Hepatocyte (in vitro differentiated cells): Measurements from ENCODE around the gene RPTOR. TPM values are rescaled to one million over a fixed set of nuclear protein-coding genes. Genes with fewer than 3 reads are reported as not detected.

Experiments used
- DNase-seq: peaks from one replicate; pipeline ENCODE4 v3.0.0-alpha.2; 2016; ENCODE audit warnings: low spot score
- H2AFZ ChIP-seq: fragments of 200-600 bp; sonication (generic); 2 replicates; pipeline ENCODE4 v1.6.0; 2016; ENCODE audit warnings: antibody characterized with exemption, mild to moderate bottlenecking
- H3K27ac ChIP-seq: fragments of 200-600 bp; sonication (generic); 2 replicates; pipeline ENCODE4 v1.5.1; 2016; ENCODE audit warnings: mild to moderate bottlenecking
- H3K27me3 ChIP-seq: fragments of 200-600 bp; sonication (generic); 2 replicates; pipeline ENCODE4 v1.6.1; 2016
- H3K36me3 ChIP-seq: fragments of 200-600 bp; sonication (generic); replicated peaks from 2 replicates; pipeline ENCODE4 v1.5.1; 2016; ENCODE audit warnings: low read depth; ENCODE audit not compliant: insufficient read depth
- H3K4me1 ChIP-seq: fragments of 200-600 bp; sonication (generic); 2 replicates; pipeline ENCODE4 v1.5.1; 2016; ENCODE audit warnings: mild to moderate bottlenecking, moderate library complexity; ENCODE audit not compliant: insufficient read depth
- H3K4me2 ChIP-seq: fragments of 200-600 bp; sonication (generic); 2 replicates; pipeline ENCODE4 v1.6.0; 2016
- H3K4me3 ChIP-seq: fragments of 200-600 bp; sonication (generic); 2 replicates; pipeline ENCODE4 v1.5.1; 2016; ENCODE audit warnings: mild to moderate bottlenecking
- H3K79me2 ChIP-seq: fragments of 200-600 bp; sonication (generic); 2 replicates; pipeline ENCODE4 v1.6.0; 2017; ENCODE audit warnings: mild to moderate bottlenecking
- H3K9me2 ChIP-seq: fragments of 200-600 bp; sonication (generic); replicated peaks from 2 replicates; pipeline ENCODE4 v1.6.0; 2017; ENCODE audit warnings: mild to moderate bottlenecking; ENCODE audit not compliant: insufficient read depth
- H3K9me3 ChIP-seq: fragments of 200-600 bp; sonication (generic); 2 replicates; pipeline ENCODE4 v1.5.1; 2016; ENCODE audit warnings: low read depth, mild to moderate bottlenecking
- H4K20me1 ChIP-seq: fragments of 200-600 bp; sonication (generic); 2 replicates; pipeline ENCODE4 v1.6.0; 2016; ENCODE audit warnings: mild to moderate bottlenecking; ENCODE audit not compliant: insufficient read depth, poor library complexity, severe bottlenecking
- CTCF ChIP-seq: fragments of 200-600 bp; sonication (generic); IDR thresholded peaks from 2 replicates; pipeline ENCODE4 v1.5.1; 2016; ENCODE audit warnings: antibody characterized with exemption, mild to moderate bottlenecking; ENCODE audit not compliant: poor library complexity
- EZH2 ChIP-seq: fragments of 200-600 bp; sonication (generic); IDR thresholded peaks from 2 replicates; pipeline ENCODE4 v1.6.1; 2016; ENCODE audit warnings: antibody characterized with exemption, mild to moderate bottlenecking, borderline replicate concordance
- EZH2phosphoT487 ChIP-seq: fragments of 200-600 bp; sonication (generic); IDR thresholded peaks from one replicate; pipeline ENCODE4 v1.6.1; 2018; ENCODE audit warnings: antibody characterized with exemption, mild to moderate bottlenecking, low read depth, moderate library complexity; ENCODE audit not compliant: unreplicated experiment, severe bottlenecking
- WGBS: methylation state at CpG from one replicate; pipeline ENCODE4 v1.1.6; 2016; ENCODE audit warnings: low lambda C conversion rate; ENCODE audit errors: missing lambda C conversion rate; 5-methylcytosine and 5-hydroxymethylcytosine counted together
- polyA plus RNA-seq: library from polyadenylated mRNA; unstranded; fragments of >200 nt; fragmentation: Nextera tagmentation; extraction: Ambion mirVana; gene quantifications from 2 replicates; pipeline ENCODE4 v1.2.1, GENCODE V29; 2016
- total RNA-seq: library from RNA; depleted of rRNA; stranded (reverse); fragments of >200 nt; gene quantifications from 2 replicates; pipeline ENCODE4 v1.2.3, GENCODE V29; 2014

The RPTOR gene
- total and polyA plus RNA-seq, 2 experiments from 2014 or later = 14.1 to 20.6 TPM

GRCh38 chr17:80986046-80986445, 441.4 kb downstream of the RPTOR start:
- Histone ChIP-seq H3K4me3 (no peak overlapping the region), H3K27me3 (no peaks in the 10 kb centered on the region), H3K4me2 (no peak overlapping the region), H3K9me2 (no peaks in the 10 kb centered on the region), H3K27ac (no peak overlapping the region), H2AFZ (no peak overlapping the region), H4K20me1 (no peaks in the 10 kb centered on the region), H3K36me3 (no peaks in the 10 kb centered on the region), H3K79me2 (no peaks in the 10 kb centered on the region), H3K9me3 (no peaks in the 10 kb centered on the region), H3K4me1 (peaks cover 2% of the 10 kb centered on the region)
- TF ChIP-seq CTCF = no peak
- TF ChIP-seq EZH2phosphoT487 = no peak
- TF ChIP-seq EZH2 = no peak
- WGBS = 84% methylated on average over 7 of the region's 7 CpGs
- DNase-seq = no peak

GRCh38 chr17:80986816-80987475, 442.3 kb downstream of the RPTOR start:
- no peaks in the 10 kb centered on the region for H3K36me3 ChIP-seq
- no peaks in the 10 kb centered on the region for H3K4me1 ChIP-seq
- H4K20me1 ChIP-seq = no peaks in the 10 kb centered on the region
- no peaks in the 10 kb centered on the region for H3K9me2 ChIP-seq
- no peak overlapping the region for H3K4me2 ChIP-seq
- no peak overlapping the region for H2AFZ ChIP-seq
- DNase-seq = no peak
- H3K79me2 ChIP-seq = peaks cover 3% of the 10 kb centered on the region
- no peak overlapping the region for H3K4me3 ChIP-seq
- H3K27me3 ChIP-seq = no peaks in the 10 kb centered on the region
- no peak overlapping the region for H3K27ac ChIP-seq
- no peaks in the 10 kb centered on the region for H3K9me3 ChIP-seq
- 80% methylated on average over 18 of the region's 18 CpGs for WGBS
- TF ChIP-seq EZH2phosphoT487 (no peak), CTCF (no peak), EZH2 (no peak)

GRCh38 chr17:80987941-80988461, 443.4 kb downstream of the RPTOR start:
- 79% methylated on average over 16 of the region's 16 CpGs for WGBS
- Histone ChIP-seq H3K79me2 (peaks cover 10% of the 10 kb centered on the region), H3K9me2 (no peaks in the 10 kb centered on the region), H3K4me1 (peaks cover 5% of the 10 kb centered on the region), H3K36me3 (no peaks in the 10 kb centered on the region), H4K20me1 (no peaks in the 10 kb centered on the region), H3K9me3 (no peaks in the 10 kb centered on the region), H3K27me3 (no peaks in the 10 kb centered on the region), H3K4me3 (no peak overlapping the region), H3K4me2 (no peak overlapping the region), H2AFZ (no peak overlapping the region), H3K27ac (no peak overlapping the region)
- no peak for DNase-seq
- TF ChIP-seq EZH2phosphoT487 (no peak), EZH2 (no peak), CTCF (no peak)
